Left ventricle myocardium inferior (tissue), 1 donor: ENCODE data around the gene CHTF8. TPM values are rescaled to one million over a fixed set of nuclear protein-coding genes. Genes with fewer than 3 reads are reported as not detected.
"Not testable (repeated sequence)": the region's sequence is repeated elsewhere in the genome, so short reads cannot be mapped to it uniquely, and the experiment has no call there.

ENCODE experiments used
- DNase-seq: peaks from one replicate; pipeline ENCODE4 v3.0.0-alpha.2; 2020
- H3K27ac ChIP-seq: fragments of 200-600 bp; replicated peaks from 2 replicates; pipeline ENCODE4 v1.8.0; 2021
- H3K27me3 ChIP-seq: fragments of 200-600 bp; 2 replicates; pipeline ENCODE4 v1.8.0; 2021; ENCODE audit warnings: low read depth
- H3K36me3 ChIP-seq: fragments of 200-600 bp; 2 replicates; pipeline ENCODE4 v1.8.0; 2021
- H3K4me1 ChIP-seq: fragments of 200-600 bp; 2 replicates; pipeline ENCODE4 v1.8.0; 2021
- H3K4me3 ChIP-seq: fragments of 200-600 bp; 2 replicates; pipeline ENCODE4 v1.8.0; 2021; ENCODE audit warnings: mild to moderate bottlenecking, moderate library complexity
- H3K9me3 ChIP-seq: fragments of 200-600 bp; replicated peaks from 2 replicates; pipeline ENCODE4 v1.8.0; 2021
- CTCF ChIP-seq: fragments of 200-600 bp; IDR thresholded peaks from 2 replicates; pipeline ENCODE4 v1.8.0; 2021; ENCODE audit warnings: antibody characterized with exemption, mild to moderate bottlenecking, borderline replicate concordance
- intact Hi-C: fragments of 100-400 bp; cut with micrococcal nuclease; formaldehyde crosslinking; loops from one replicate; pipeline ENCODE4 v1.11.0; 2022
- total RNA-seq: library from RNA; stranded (reverse); fragmentation: NEBNext Ultra II Directional; extraction: Animal tissue kit (Norgen Biotek cat#: 25700); gene quantifications from one replicate; pipeline ENCODE4 v1.2.1, GENCODE V29; 2021
- donor health status: DM: no; HTN: yes; CAD: no; lungs with severe emphysema.

Gene CHTF8
- total RNA-seq, 1 donor from 2014 or later = 52.4 TPM

- Histone ChIP-seq H3K4me1 (no peaks in the 10 kb centered on the region), H3K36me3 (peaks cover 90% of the 10 kb centered on the region), H3K9me3 (no peaks in the 10 kb centered on the region), H3K27me3 (no peaks in the 10 kb centered on the region), H3K27ac (no peak overlapping the region), H3K4me3 (no peak overlapping the region)
- no peak for TF ChIP-seq CTCF
- DNase-seq = no peak
- intact Hi-C loops = no loop called here
Measured at GRCh38 chr16:69143116-69143515, 10.7 kb upstream of the CHTF8 start.

- no peak overlapping the region for H3K27ac ChIP-seq
- intact Hi-C loops = no loop called here
Measured at GRCh38 chr16:69141936-69142335, 9.5 kb upstream of the CHTF8 start.

GRCh38 chr16:69141014-69141413 is 8.6 kb upstream of the CHTF8 start:
- no peaks in the 10 kb centered on the region for H3K4me1 ChIP-seq
- intact Hi-C loops = no loop called here
- H3K9me3 ChIP-seq = no peaks in the 10 kb centered on the region
- H3K27ac ChIP-seq = no peak overlapping the region
- DNase-seq = no peak
- peaks cover 94% of the 10 kb centered on the region for H3K36me3 ChIP-seq
- H3K27me3 ChIP-seq = no peaks in the 10 kb centered on the region
- H3K4me3 ChIP-seq = no peak overlapping the region
- no peak for TF ChIP-seq CTCF

More at GRCh38 chr16:69141936-69142335, 9.5 kb upstream of the CHTF8 start:
- Histone ChIP-seq H3K27me3 (no peaks in the 10 kb centered on the region), H3K4me1 (no peaks in the 10 kb centered on the region), H3K36me3 (peaks cover 98% of the 10 kb centered on the region), H3K9me3 (no peaks in the 10 kb centered on the region), H3K4me3 (no peak overlapping the region)
- TF ChIP-seq CTCF = no peak
- DNase-seq = no peak

GRCh38 chr16:69139464-69139863 is 7.1 kb upstream of the CHTF8 start:
- H3K4me3 ChIP-seq, H3K27ac ChIP-seq, intact Hi-C loops, H3K4me1 ChIP-seq, DNase-seq, H3K9me3 ChIP-seq, H3K27me3 ChIP-seq: not testable (repeated sequence)
- peaks cover 79% of the 10 kb centered on the region for H3K36me3 ChIP-seq

GRCh38 chr16:69138608-69139007 is 6.2 kb upstream of the CHTF8 start:
- H3K27me3 ChIP-seq = no peaks in the 10 kb centered on the region
- H3K27ac ChIP-seq = no peak overlapping the region
- H3K36me3 ChIP-seq = peaks cover 70% of the 10 kb centered on the region
- intact Hi-C loops = no loop called here
- no peak for DNase-seq
- H3K9me3 ChIP-seq = no peaks in the 10 kb centered on the region
- H3K4me1 ChIP-seq = peaks cover 7% of the 10 kb centered on the region
- no peak overlapping the region for H3K4me3 ChIP-seq
- no peak for TF ChIP-seq CTCF

GRCh38 chr16:69133373-69133954 is 1.1 kb upstream of the CHTF8 start:
- no peaks in the 10 kb centered on the region for H3K9me3 ChIP-seq
- intact Hi-C loops = no loop called here
- DNase-seq = no peak
- peaks cover 39% of the 10 kb centered on the region for H3K4me1 ChIP-seq
- no peaks in the 10 kb centered on the region for H3K27me3 ChIP-seq
- H3K4me3 ChIP-seq = peak overlapping the region; percentile 79
- peak overlapping the region; percentile 94 for H3K27ac ChIP-seq
- peaks cover 24% of the 10 kb centered on the region for H3K36me3 ChIP-seq
- no peak for TF ChIP-seq CTCF
